GM12873 (cell line): ENCODE results near the gene FXYD1.

Experiments
- TF ChIP-seq, protein P1 (sequence below): IDR thresholded peaks from 2 replicates; pipeline ENCODE4 v1.5.1; 2012; ENCODE audit warnings: low read depth, mild to moderate bottlenecking, moderate library complexity, low read length, control low read depth; ENCODE audit not compliant: insufficient read depth; ENCODE audit errors: missing control alignments

FXYD1 gene

DNA sequence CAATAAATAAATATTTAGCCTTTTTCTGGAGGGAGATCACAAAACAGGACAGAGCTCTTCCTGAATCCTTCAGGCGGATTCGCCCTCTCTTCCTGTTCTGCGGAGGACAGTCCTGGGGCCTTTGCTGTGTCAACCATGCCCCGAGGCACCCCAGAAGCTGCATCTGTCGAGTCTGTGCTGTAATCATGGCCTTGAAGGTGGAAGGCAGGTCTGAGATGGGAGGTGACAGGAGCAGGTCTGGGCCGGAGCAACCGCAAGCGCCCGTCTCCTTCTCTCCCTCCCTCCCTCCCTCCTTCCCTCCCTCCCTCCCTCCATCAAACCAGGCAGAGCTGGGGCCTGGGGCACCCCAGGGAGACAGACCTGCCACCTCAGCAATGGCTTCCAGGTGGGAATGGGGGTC lies 27.6 kb upstream of the FXYD1 start:
- TF ChIP-seq, protein P1, sequence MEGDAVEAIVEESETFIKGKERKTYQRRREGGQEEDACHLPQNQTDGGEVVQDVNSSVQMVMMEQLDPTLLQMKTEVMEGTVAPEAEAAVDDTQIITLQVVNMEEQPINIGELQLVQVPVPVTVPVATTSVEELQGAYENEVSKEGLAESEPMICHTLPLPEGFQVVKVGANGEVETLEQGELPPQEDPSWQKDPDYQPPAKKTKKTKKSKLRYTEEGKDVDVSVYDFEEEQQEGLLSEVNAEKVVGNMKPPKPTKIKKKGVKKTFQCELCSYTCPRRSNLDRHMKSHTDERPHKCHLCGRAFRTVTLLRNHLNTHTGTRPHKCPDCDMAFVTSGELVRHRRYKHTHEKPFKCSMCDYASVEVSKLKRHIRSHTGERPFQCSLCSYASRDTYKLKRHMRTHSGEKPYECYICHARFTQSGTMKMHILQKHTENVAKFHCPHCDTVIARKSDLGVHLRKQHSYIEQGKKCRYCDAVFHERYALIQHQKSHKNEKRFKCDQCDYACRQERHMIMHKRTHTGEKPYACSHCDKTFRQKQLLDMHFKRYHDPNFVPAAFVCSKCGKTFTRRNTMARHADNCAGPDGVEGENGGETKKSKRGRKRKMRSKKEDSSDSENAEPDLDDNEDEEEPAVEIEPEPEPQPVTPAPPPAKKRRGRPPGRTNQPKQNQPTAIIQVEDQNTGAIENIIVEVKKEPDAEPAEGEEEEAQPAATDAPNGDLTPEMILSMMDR = no peak

DNA sequence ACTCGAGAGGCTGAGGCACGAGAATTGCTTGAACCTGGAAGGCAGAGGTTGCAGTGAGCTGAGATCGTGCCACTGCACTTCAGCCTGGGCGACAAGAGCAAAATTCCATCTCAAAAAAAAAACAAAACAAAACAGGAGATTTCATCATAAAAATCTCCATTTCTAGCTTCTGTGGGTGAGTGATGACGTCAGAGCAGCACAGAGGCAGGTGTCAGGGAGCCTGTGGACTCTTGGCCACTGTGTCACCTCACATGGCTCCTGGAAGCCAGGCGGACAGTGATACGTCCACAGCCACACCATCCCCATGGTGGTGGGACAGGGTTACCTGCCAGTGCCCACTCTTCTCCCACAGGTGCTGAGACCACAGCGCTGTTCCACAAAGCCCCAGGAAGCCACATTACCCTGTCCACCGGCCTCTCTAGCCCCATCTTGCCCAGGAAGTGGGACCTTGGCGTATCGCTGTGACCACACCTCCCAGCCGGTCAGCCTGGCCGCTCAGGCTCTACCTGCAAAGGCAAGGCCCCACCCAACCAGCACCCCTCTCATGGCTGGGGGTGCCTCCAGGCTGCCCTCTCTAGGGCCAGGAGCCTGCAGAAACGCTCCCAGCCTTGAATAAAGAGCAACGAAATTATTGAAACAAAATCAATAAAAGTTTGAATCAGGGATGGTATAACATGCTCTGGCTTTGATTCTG lies 25.5 kb upstream of the FXYD1 start:
- TF ChIP-seq, protein P1 = no peak

DNA sequence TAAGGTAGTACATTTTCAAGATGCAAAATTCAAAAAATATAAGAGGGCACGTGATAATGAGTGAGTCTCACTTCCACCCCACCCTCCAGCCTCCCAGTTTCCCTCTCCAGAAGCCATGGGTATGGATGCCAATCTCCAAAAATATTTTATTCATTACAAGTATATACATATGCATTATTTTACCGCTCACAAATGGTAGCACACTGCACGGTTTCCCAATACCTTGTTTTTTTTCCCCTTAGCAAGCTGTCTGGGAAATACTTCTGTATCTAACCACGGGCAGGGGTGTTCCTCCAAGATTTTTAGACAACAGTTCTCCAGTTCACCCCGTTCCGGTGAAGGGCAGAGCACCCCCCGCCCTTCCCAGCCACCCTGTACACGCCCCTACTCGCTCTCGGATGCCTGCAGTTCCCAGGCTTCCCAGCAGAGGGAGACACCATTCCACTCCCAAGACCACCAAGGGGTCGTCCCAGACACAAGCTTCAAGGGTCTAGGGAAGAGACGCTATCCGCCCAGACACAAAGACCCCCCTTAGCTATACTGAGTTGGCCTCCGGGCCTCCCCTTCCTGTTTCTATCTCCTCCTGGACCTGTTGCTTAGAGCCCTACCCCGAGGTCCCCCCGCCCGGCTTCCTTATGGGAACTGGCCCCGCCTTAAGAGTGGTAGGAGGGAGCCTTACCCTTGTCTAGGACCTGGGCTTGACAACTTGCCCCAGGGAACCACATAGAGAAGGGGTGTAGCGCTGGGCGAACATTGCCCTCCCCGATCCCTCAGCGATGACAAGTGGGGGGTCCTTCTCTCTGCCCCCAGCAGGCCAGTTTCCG lies 24.1 kb upstream of the FXYD1 start:
- TF ChIP-seq, protein P1 = peak; percentile 99

DNA sequence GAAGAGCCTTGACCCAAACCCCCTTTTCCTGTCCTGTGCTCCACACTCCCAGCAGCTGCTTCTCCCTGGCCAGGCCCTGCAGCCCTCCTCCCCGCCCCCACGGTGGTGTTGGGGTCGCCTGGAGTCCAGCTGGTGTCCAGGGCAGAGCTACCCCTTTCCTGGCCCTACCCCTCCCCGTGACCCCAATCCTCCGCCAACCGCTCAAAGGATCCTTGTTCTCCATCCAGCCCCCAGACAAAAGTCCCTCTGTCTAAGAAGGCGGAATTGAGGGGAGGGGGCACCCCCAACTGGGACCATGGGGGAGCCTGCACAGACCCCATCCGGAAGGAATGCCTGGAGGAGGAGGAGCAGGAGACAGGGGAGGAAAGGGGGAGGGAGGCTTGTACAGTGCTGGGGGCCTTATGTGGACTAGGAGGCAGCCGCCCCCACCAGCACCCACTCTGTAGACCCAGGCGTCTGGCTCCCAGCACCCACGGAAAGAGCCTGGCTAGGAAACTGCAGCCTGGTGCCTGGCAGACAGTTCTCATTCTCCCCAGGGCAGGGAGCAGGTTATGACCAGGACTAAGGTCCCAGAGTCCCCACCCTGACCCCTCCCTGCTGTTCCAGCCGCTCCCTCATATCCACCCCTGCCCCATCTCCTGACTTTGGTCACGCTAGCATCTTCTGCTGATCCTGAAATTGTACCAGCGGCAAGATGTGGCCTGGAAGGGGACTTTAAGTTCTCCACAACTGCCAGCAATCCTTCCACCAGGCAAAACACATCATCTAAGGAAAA lies 23.3 kb upstream of the FXYD1 start, which contains the start of gene FXYD3:
TSS of gene FXYD3 (plus strand) at position 647 of the 775 bp plus-strand sequence. CDS start 3,554 bp downstream, outside the sequence.
- TF ChIP-seq, protein P1 = no peak

DNA sequence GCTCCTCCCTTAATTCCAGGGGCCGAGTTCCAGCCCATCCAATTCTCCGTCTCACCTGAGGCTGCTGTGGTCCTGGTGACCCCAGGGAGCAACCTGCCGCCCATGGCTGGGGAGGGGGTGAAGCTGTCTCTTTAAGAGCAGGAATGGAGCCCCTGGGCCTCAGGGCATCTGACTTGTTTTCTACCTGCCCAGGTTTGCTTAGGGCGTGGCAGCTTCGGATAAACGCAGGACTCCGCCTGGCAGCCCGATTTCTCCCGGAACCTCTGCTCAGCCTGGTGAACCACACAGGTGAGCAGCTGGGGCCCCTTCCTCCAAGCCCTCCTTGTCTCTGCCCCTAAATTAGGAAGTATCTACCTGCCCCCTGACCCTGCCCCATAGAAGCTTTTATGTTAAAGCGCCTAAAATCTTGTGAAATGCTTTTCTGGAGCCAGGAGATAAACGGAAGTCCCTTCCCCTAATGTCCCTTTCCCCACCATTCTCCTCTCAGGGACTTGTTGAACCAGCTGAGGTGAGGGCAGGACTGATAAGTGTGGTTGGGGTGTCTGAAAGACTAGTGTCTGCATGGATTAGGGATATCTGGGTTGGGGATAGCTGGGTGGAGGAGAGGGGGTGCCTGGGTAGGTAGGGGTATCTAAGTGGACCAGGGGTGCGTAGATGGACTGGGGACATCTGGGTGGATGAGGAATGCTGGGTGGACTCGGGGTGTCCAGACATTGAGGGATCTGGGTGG lies 22.4 kb upstream of the FXYD1 start:
- TF ChIP-seq, protein P1 = no peak

DNA sequence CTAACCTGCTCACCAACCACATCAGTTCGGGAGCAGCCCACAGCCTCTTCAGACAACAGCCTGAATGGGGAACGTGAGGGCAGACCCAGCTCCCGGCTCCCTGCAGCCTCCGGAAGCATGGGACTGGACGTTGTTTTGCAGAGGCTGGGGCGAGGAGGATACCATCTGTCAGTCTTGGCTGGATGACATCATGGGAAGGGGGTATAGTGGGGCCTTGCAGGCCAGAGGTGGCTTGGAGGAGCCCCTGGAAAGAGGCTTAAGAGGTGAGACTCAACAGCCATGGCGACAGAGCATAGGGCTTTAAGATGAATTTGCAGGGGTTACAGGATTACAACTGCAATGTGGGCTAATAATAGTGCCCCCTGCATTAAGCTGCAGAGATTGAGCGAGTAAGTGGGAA lies 21.5 kb upstream of the FXYD1 start:
- TF ChIP-seq, protein P1 = no peak

DNA sequence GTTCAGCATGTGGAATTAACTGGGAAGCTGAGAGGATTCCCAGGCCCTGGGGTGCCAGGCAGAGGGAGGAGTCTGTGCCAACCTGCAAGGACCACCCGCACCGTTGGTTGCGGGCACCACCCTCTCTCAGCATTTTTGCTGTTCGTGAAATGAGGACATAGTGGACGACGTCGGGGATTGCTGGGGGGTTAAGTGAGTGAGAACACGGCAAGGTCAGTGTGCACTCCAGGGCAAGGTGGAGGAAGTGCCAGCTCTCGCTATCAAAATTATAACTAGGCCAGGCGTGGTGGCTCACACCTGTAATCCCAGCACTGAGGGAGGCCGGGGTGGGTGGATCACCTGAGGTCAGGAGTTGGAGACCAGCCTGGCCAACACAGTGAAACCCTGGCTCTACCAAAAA lies 20.8 kb upstream of the FXYD1 start:
- TF ChIP-seq, protein P1 = no peak
